A549 (cell line): ENCODE measurements around the gene FOLR3. TPM values are rescaled to one million over a fixed set of nuclear protein-coding genes. Genes with fewer than 3 reads are reported as not detected.
"Not testable (repeated sequence)": the region's sequence is repeated elsewhere in the genome, so short reads cannot be mapped to it uniquely, and the experiment has no call there.

Experiments used
- ATAC-seq, 2 experiments: fragments of 200-7000 bp in 1 of 2; fragments of >200 bp in 1 of 2; cut with Nextera tagmentation in 1 of 2; cut with Tn5 transposase in 1 of 2; 3 replicates each; pipeline versions ENCODE4 v1.8.0 to v1.9.1; 2018 to 2020; ENCODE audit warnings: mild to moderate bottlenecking in 1 of 2, moderate library complexity in 1 of 2
- CTCF ChIA-PET: fragments of 300-600 bp; sonication (Branson Sonifier 250); formaldehyde crosslinking; extraction: SDS; loops from one replicate; lab custom pipeline; 2021; ENCODE audit warnings: antibody characterized with exemption, inconsistent platforms; lab: Yijun Ruan, JAX
- POLR2A ChIA-PET: fragments of 350-600 bp; formaldehyde crosslinking; extraction: SDS; loops from one replicate; lab custom pipeline; 2021; ENCODE audit warnings: antibody characterized with exemption, inconsistent platforms; lab: Yijun Ruan, JAX
- DNase-seq, 2 experiments: peaks; one replicate each; pipeline versions ENCODE4 v3.0.0 to v3.0.0-alpha.2; 2011 to 2016; ENCODE audit warnings: low read depth in 1 of 2, low spot score in 1 of 2
- FAIRE-seq: peaks from 2 replicates; lab custom pipeline; 2011; peaks lifted over from hg19 to GRCh38; lab: Jason Lieb, UNC
- H3K27ac ChIP-seq, 2 experiments: fragments of >200 bp; sonication (Bioruptor Twin); formaldehyde crosslinking; 3 replicates each; pipeline ENCODE4 v1.5.1; 2016 to 2017
- H3K4me1 ChIP-seq: fragments of >200 bp; sonication (Bioruptor Twin); formaldehyde crosslinking; 3 replicates; pipeline ENCODE4 v1.6.1; 2016
- H3K4me2 ChIP-seq: fragments of >200 bp; sonication (Bioruptor Twin); formaldehyde crosslinking; 3 replicates; pipeline ENCODE4 v1.6.1; 2016
- H3K4me3 ChIP-seq: fragments of >200 bp; sonication (Bioruptor Twin); formaldehyde crosslinking; 3 replicates; pipeline ENCODE4 v1.5.1; 2016
- H3K9me3 ChIP-seq: fragments of >200 bp; sonication (Bioruptor Twin); formaldehyde crosslinking; 3 replicates; pipeline ENCODE4 v1.6.1; 2016
- CEBPB ChIP-seq, 2 experiments: fragments of >200 bp in 1 of 2; sonication (Bioruptor Twin) in 1 of 2; formaldehyde crosslinking in 1 of 2; IDR thresholded peaks; 2 replicates each; pipeline ENCODE4 v1.6.1; 2012 to 2016
- EP300 ChIP-seq, 2 experiments: fragments of >200 bp; sonication (Bioruptor Twin); formaldehyde crosslinking; IDR thresholded peaks; 2 replicates in 1 of 2; 3 replicates in 1 of 2; pipeline ENCODE4 v1.6.1; 2016 to 2017
- FOSL2 ChIP-seq, 2 experiments: fragments of 450-650 bp in 1 of 2; fragments of >200 bp in 1 of 2; sonication (Bioruptor Twin) in 1 of 2; formaldehyde crosslinking; IDR thresholded peaks; 2 replicates each; pipeline versions ENCODE4 v1.5.0 to v1.6.1; 2016 to 2020; ENCODE audit warnings: mild to moderate bottlenecking in 1 of 2, moderate library complexity in 1 of 2
- GATA3 ChIP-seq: IDR thresholded peaks from 2 replicates; pipeline ENCODE4 v1.6.1; 2012; ENCODE audit warnings: borderline replicate concordance
- HDAC2 ChIP-seq: fragments of 200-600 bp; sonication (generic); IDR thresholded peaks from 2 replicates; pipeline ENCODE4 v1.6.1; 2016
- HEYL ChIP-seq: fragments of 250-450 bp; sonication (Bioruptor Pico); IDR thresholded peaks from 2 replicates; pipeline ENCODE4 v1.8.0; 2021; ENCODE audit warnings: mild to moderate bottlenecking, moderate library complexity
- HOXA7 ChIP-seq: fragments of 250-450 bp; sonication (Bioruptor Pico); IDR thresholded peaks from 2 replicates; pipeline ENCODE4 v1.5.0; 2020; ENCODE audit warnings: mild to moderate bottlenecking, moderate library complexity
- KDM1A ChIP-seq: fragments of 200-600 bp; sonication (generic); IDR thresholded peaks from 2 replicates; pipeline ENCODE4 v1.6.1; 2016; ENCODE audit warnings: low read depth, mild to moderate bottlenecking
- MAX ChIP-seq: IDR thresholded peaks from 2 replicates; pipeline ENCODE4 v1.6.1; 2012
- MAZ ChIP-seq: fragments of 150-350 bp; IDR thresholded peaks from 2 replicates; pipeline ENCODE4 v1.6.1; 2014; ENCODE audit warnings: antibody characterized with exemption, low read depth, low read length, borderline replicate concordance
- MYC ChIP-seq: IDR thresholded peaks from 2 replicates; pipeline ENCODE4 v1.6.1; 2012; ENCODE audit warnings: mild to moderate bottlenecking, inconsistent platforms, low read length, improper control_type of control experiment, borderline replicate concordance
- POLR2AphosphoS2 ChIP-seq: conservative IDR thresholded peaks from 2 replicates; pipeline ENCODE4 v1.6.1; 2012; ENCODE audit warnings: low read length, improper control_type of control experiment, inconsistent platforms
- RAD21 ChIP-seq, 2 experiments: fragments of >200 bp in 1 of 2; sonication (Bioruptor Twin) in 1 of 2; formaldehyde crosslinking in 1 of 2; IDR thresholded peaks in 1 of 2; conservative IDR thresholded peaks in 1 of 2; 2 replicates in 1 of 2; 3 replicates in 1 of 2; pipeline ENCODE4 v1.6.1; 2012 to 2018; ENCODE audit warnings: inconsistent platforms in 1 of 2
- RCOR1 ChIP-seq: fragments of 150-350 bp; IDR thresholded peaks from 2 replicates; pipeline ENCODE4 v1.6.1; 2014; ENCODE audit warnings: antibody characterized with exemption, low read length, low read depth
- RNF2 ChIP-seq: fragments of 200-600 bp; sonication (generic); IDR thresholded peaks from 2 replicates; pipeline ENCODE4 v1.6.1; 2016; ENCODE audit warnings: low read depth, mild to moderate bottlenecking, antibody characterized with exemption, moderate library complexity, borderline replicate concordance
- SMC3 ChIP-seq: fragments of >200 bp; sonication (Bioruptor Twin); formaldehyde crosslinking; IDR thresholded peaks from 3 replicates; pipeline ENCODE4 v1.6.1; 2018; ENCODE audit warnings: inconsistent platforms
- TP53 ChIP-seq: fragments of 250-450 bp; sonication (Bioruptor Pico); IDR thresholded peaks from 2 replicates; pipeline ENCODE4 v1.5.0; 2021; ENCODE audit warnings: mild to moderate bottlenecking, moderate library complexity
- WGBS: methylation state at CpG from one replicate; pipeline ENCODE4 v1.1.6; 2017; ENCODE audit errors: missing lambda C conversion rate; 5-methylcytosine and 5-hydroxymethylcytosine counted together
- polyA plus RNA-seq, 4 experiments: library from polyadenylated mRNA; depleted of rRNA in 3 of 4; stranded (reverse); fragments of >200 nt; fragmentation: RNase III in 1 of 4; extraction: RNeasy Plus Mini Kit Qiagen cat#74134 plus additional on column Dnase treatment in 1 of 4; gene quantifications; 2 replicates in 3 of 4; 3 replicates in 1 of 4; pipeline ENCODE4 v1.2.3, GENCODE V29; 2011 to 2017
- TF ChIP-seq, protein P1 (sequence below): fragments of 250-450 bp; sonication (Bioruptor Pico); IDR thresholded peaks from 2 replicates; pipeline ENCODE4 v1.5.0; 2021; ENCODE audit warnings: mild to moderate bottlenecking, moderate library complexity, borderline replicate concordance
- TF ChIP-seq, protein P2 (sequence below): fragments of 250-450 bp; sonication (Bioruptor Pico); IDR thresholded peaks from 2 replicates; pipeline ENCODE4 v1.5.0; 2020; ENCODE audit warnings: low read depth, mild to moderate bottlenecking, moderate library complexity
- TF ChIP-seq, protein P3 (sequence below): fragments of 450-650 bp; IDR thresholded peaks from 2 replicates; pipeline ENCODE4 v1.6.1; 2014; ENCODE audit warnings: antibody characterized with exemption

FOLR3 gene
- polyA plus RNA-seq, 2 of the 4 experiments (the other 2 are of a cell fraction) = not detected

- peaks cover 11% of the 10 kb centered on the region; the same call in 1 of the 3 replicates for H3K4me1 ChIP-seq
- H3K4me3 ChIP-seq = no peak overlapping the region
- WGBS = 78% methylated on average over 6 of the region's 6 CpGs
- ATAC-seq = no peak
- CTCF ChIA-PET = no interaction called here
- TF ChIP-seq, protein P1, sequence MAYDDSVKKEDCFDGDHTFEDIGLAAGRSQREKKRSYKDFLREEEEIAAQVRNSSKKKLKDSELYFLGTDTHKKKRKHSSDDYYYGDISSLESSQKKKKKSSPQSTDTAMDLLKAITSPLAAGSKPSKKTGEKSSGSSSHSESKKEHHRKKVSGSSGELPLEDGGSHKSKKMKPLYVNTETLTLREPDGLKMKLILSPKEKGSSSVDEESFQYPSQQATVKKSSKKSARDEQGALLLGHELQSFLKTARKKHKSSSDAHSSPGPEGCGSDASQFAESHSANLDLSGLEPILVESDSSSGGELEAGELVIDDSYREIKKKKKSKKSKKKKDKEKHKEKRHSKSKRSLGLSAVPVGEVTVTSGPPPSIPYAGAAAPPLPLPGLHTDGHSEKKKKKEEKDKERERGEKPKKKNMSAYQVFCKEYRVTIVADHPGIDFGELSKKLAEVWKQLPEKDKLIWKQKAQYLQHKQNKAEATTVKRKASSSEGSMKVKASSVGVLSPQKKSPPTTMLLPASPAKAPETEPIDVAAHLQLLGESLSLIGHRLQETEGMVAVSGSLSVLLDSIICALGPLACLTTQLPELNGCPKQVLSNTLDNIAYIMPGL (CRISPR knock-in tag) = no peak
- TF ChIP-seq, protein P2, sequence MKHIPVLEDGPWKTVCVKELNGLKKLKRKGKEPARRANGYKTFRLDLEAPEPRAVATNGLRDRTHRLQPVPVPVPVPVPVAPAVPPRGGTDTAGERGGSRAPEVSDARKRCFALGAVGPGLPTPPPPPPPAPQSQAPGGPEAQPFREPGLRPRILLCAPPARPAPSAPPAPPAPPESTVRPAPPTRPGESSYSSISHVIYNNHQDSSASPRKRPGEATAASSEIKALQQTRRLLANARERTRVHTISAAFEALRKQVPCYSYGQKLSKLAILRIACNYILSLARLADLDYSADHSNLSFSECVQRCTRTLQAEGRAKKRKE = no peak
- no peak for TF ChIP-seq MAZ
- no peak for TF ChIP-seq RNF2
- no peak for TF ChIP-seq MAX
- TF ChIP-seq HDAC2 = no peak
- TF ChIP-seq SMC3 = no peak
- TF ChIP-seq, protein P3, sequence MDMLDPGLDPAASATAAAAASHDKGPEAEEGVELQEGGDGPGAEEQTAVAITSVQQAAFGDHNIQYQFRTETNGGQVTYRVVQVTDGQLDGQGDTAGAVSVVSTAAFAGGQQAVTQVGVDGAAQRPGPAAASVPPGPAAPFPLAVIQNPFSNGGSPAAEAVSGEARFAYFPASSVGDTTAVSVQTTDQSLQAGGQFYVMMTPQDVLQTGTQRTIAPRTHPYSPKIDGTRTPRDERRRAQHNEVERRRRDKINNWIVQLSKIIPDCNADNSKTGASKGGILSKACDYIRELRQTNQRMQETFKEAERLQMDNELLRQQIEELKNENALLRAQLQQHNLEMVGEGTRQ = no peak
- TF ChIP-seq EP300 (IDR thresholded peaks at IDR 0.05) = no peak
- no peak for TF ChIP-seq RCOR1
- no peak for TF ChIP-seq CEBPB (IDR thresholded peaks at IDR 0.05)
- TF ChIP-seq, all 56 proteins: peak for 0
- DNase-seq (no peak), FAIRE-seq (no peak)
- POLR2A ChIA-PET = no interaction called here
- H3K4me2 ChIP-seq = no peak overlapping the region
- H3K9me3 ChIP-seq = no peaks in the 10 kb centered on the region
- no peak overlapping the region for H3K27ac ChIP-seq
These were observed 42.1 kb downstream of the FOLR3 start for GRCh38 chr11:72177656-72178055.

DNA sequence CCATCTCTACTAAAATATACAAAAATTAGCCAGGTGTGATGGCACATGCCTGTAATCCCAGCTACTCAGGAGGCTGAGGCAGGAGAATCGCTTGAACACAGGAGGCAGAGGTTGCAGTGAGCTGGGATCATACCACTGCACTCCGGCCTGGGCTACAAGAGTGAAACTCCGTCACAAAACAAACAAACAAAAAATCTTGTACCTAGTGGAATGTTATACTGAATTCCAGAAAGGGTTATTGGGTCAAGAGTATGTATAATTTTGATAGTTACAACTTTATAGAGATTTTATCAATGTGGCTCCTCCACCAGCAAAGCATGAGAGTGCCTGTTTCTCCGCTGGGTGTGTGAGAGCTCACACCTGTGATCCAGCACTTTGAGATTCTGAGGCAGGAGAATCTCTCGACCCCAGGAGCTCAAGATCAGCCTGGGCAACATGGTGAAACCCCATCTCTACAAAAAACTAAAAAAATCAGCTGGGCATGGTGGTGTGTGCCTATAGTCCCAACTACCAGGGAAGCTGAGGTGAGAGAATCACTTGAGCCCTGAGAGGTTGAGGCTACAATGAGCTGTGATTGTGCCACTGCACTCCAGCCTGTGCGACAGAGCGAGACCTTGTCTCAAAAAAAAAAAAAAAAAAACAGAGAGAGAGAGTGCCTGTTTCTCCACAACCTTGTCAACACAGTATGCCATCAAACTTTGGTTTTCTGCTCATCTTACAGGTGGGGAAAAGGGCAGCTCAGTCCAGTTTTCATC lies 43.7 kb downstream of the FOLR3 start:
- Histone ChIP-seq H3K4me1 (peaks cover 14% of the 10 kb centered on the region; the same call in 2 of the 3 replicates), H3K4me2 (0 out of 3 replicates have a peak overlapping the region, but pooled peaks have one; percentile 15)
- POLR2A ChIA-PET = no interaction called here
- FAIRE-seq (no peak), ATAC-seq (no peak)
- 54% methylated on average over 7 of the region's 7 CpGs for WGBS
- TF ChIP-seq POLR2AphosphoS2 (no peak), MYC (no peak), GATA3 (no peak)
- TF ChIP-seq, protein P2 = no peak
- TF ChIP-seq, all 56 proteins: peak for 0
- CTCF ChIA-PET = interaction anchor here (1.0 to 6.0 kb wide), 5 partner anchors 11 to 252 kb away, joined by 3 to 48 read pairs (median 3); no protein-coding TSS in a partner anchor
- H3K27ac ChIP-seq = no peak overlapping the region
- DNase-seq = no peak
- no peaks in the 10 kb centered on the region for H3K9me3 ChIP-seq
- no peak overlapping the region for H3K4me3 ChIP-seq

DNA sequence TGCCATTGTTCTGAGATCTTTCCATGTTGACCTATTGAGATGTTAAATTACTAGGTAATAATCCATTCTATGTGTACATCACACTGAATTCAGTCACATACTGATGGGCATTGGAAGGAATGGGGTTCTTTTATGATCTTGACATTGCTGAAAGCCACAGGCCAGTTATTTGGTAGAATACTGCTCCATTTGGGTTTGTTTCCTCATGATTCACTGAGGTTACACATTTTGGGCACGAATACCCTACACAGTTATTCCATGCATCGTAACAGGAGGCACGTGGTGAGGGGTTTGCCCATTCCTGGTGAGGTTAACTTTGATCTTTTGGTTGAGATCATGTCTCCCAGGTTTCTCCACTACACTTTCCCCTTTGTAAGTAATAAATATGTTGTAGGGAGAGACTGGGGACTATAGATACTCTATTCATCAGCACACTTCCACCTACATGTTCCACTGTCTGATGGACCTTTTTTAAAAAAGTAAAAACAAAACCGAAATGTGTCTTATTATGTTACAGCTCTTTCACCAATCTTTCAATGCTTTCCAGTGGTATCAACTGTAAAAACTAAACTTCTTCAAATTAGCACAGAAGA lies 44.4 kb downstream of the FOLR3 start:
- no peak overlapping the region for H3K4me2 ChIP-seq

GRCh38 chr11:72180892-72181552 lies 45.5 kb downstream of the FOLR3 start:
- H3K4me2 ChIP-seq, FAIRE-seq: not testable (repeated sequence)
- CTCF ChIA-PET = interaction anchor here (1.2 to 6.0 kb wide), 4 partner anchors 36 to 290 kb away, joined by 3 to 48 read pairs (median 4); no protein-coding TSS in a partner anchor

More for the DNA sequence above, 44.4 kb downstream of the FOLR3 start:
- ChIA-PET POLR2A (no interaction called here), CTCF (interaction anchor here (1.1 to 6.0 kb wide), 6 partner anchors 34 to 291 kb away, joined by 3 to 48 read pairs (median 4); no protein-coding TSS in a partner anchor)
- Histone ChIP-seq H3K27ac (no peak overlapping the region), H3K4me3 (no peak overlapping the region), H3K4me1 (peaks cover 11% of the 10 kb centered on the region; the same call in 2 of the 3 replicates), H3K9me3 (no peaks in the 10 kb centered on the region)
- DNase-seq (no peak), FAIRE-seq (no peak), ATAC-seq (no peak)
- TF ChIP-seq HOXA7 (no peak), FOSL2 (IDR thresholded peaks at IDR 0.05) (no peak), FOSL2 (CRISPR knock-in tag; IDR thresholded peaks at IDR 0.05) (no peak), KDM1A (no peak), TP53 (CRISPR knock-in tag) (no peak), RAD21 (conservative IDR thresholded peaks at IDR 0.05 in 1 of 2, IDR thresholded peaks at IDR 0.05 in 1 of 2) (no peak), HEYL (CRISPR knock-in tag) (no peak)
- 63% methylated on average over 4 of the region's 4 CpGs for WGBS

More at GRCh38 chr11:72180892-72181552, 45.5 kb downstream of the FOLR3 start:
- ATAC-seq = peak; percentile 11 to 17; a peak in 3 of 6 replicates
- POLR2A ChIA-PET, H3K9me3 ChIP-seq, H3K27ac ChIP-seq, DNase-seq, H3K4me3 ChIP-seq: not testable (repeated sequence)
- peaks cover 11% of the 10 kb centered on the region; the same call in 2 of the 3 replicates for H3K4me1 ChIP-seq
- WGBS = 43% methylated on average over 6 of the region's 7 CpGs
